HG03139 (cell line): ENCODE results near the gene BCKDHA.
"Not testable (repeated sequence)": the region's sequence is repeated elsewhere in the genome, so short reads cannot be mapped to it uniquely, and the experiment has no call there.

Experiments used
- ATAC-seq: cut with Tn5 transposase; IDR thresholded peaks from one replicate; pipeline ENCODE4 v1.9.1; 2021; ENCODE audit not compliant: unreplicated experiment

Gene BCKDHA

DNA sequence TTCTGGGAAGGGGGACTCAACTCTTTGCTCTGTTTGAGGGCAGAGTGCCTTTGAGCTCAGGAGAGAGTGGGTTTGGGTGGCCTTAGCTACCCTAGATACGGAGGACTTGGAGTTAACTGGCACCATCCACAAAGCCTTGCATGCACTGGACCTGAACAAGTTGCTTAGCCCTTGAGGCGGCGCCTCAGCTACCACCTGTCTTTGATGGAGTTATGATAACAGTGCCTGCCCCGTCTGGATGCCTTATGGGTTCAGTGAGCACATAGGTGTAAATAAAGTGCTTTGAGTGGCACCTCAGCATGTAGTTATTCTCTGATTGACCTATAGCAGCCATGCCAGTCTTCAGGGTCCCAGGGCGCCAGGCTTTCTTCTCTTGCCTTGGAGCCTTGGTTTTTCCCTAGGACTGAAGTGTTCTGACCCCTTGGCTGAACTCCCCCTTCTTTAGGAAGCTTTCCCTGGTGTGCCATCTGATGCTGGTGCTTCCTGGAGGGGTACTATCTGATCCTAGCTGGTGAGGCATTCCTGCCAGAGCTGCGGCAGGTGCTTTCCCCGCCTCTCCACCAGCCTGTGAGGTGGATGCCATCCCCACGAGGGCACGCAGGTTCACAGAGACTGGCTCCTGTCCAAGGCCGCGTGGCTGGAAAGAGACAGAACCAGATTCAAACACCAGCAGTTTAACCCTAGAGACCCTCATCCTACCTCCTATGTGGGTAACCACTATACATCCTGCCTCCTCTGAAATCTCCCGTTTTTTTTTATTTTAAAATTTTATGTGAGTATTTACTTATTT lies 5.8 kb downstream of the BCKDHA start:
- no peak for ATAC-seq

DNA sequence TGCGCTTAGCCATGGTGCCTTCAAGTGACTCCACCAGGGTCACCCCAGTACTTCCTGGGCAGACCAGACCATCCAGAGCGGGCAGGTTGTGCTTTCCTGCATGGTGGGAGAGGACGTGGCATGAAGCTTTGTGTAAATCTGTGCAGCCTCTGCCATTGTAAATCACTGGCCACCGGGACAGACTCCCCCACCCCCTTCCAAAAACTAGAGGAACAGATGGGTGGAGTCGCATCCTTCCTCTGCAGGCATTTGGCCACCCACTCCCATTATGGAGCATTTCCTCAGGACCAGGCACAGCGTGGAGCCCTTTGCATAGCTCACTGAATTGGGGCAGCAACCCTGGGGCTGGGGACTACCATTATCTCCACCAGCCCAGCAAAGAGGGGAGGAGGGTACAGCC lies 8.2 kb downstream of the BCKDHA start:
- ATAC-seq: no peak

DNA sequence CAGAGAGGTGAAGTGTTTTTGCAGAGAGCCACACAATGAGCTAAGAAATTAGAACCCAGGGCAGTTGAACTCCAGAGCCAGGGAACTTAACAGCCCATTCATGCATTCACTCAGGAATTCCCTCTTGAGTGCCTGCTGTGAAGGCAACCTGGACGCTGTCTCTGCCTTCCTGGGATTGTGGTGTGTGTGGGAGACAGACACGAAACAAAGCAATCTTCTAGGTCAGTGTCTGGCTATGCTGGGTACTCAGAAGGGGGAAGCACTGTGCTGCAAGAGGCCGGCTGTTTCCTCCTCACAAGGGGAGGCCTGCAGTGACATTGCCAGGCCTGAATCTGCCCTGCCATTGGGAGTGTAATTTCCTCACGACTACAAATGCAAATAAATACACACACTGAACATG lies 9.7 kb downstream of the BCKDHA start:
- no peak for ATAC-seq

DNA sequence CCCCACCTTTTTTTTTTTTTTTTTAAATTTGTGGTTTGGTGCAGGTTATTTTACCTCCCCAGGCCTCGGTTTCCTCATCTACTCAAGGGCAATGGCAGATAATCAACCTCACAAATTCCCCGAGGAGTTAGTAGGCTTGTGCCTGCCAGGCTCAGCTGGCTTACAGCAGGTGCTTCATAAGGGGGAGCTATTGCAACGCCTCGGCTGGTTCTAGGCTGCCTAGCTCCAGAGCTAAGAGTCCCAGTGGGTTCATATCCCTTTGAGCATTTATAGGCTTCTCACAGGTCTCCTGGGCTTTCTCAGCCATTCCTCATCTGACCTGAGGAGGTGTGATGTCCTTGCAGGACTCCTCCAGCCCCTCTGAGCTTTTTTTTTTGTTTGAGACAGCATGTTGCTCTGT lies 10.6 kb downstream of the BCKDHA start:
- no peak for ATAC-seq

DNA sequence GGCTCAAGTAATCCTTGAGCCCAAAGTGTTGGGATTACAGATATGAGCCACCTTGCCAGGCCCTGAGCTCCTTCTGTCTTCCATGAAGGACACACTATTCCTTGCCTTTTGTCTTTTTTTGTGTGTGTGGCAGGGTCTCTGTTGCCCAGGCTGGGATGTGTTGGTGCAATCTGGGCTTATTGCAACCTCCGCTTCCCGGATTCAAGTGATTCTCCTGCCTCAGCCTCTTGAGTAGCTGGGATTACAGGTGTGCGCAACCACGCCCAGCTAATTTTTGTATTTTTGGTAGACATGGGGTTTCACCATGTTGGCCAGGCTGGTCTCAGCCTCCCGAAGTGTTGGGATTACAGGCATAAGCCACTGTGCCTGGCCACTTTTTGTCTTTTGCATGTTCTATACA lies 11.2 kb downstream of the BCKDHA start:
- not testable (repeated sequence) for ATAC-seq

DNA sequence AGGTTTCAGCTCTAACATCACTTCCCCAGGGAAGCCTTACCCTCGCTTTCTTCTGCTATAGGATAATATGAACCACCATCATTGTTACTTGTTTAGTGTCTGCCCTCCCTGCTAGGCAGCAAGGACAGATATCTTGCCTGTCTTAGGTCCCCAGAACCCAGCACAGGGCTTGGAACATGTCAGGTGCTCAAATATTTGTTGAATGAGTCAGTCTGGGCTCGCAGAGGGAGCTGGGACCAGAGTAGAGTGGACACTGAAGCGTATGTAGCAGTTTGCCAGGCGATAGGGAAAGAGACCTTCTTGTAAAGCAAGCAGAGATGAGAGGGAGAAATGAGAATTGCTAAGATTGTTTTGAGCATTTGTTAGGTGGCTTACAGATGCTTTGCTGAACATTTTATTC lies 11.7 kb downstream of the BCKDHA start:
- ATAC-seq: no peak

DNA sequence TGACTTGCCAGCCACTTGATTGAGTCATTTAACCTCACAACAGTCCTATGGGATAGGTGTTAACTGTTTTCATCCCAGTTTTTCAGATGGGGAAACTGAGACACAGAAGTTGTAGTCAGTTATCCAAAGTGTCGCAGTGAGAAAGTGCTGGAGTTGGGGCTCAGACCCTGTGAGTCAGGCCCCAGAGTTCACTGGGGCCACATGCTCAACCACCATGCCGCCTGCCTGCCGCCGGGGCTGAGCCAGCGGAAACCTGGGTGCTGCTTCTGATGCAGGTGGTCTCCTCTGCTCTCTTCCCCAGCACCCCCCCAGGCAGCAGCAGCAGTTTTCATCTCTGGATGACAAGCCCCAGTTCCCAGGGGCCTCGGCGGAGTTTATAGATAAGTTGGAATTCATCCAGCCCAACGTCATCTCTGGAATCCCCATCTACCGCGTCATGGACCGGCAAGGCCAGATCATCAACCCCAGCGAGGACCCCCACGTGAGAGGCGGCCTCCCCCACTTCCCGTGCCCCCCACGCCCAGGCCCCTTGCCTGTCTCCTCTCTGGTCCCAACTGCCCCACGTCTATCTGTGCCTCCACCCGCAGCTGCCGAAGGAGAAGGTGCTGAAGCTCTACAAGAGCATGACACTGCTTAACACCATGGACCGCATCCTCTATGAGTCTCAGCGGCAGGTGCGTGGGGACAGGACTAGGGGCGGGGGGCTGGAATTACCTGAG lies 12.9 kb downstream of the BCKDHA start:
- ATAC-seq: no peak

DNA sequence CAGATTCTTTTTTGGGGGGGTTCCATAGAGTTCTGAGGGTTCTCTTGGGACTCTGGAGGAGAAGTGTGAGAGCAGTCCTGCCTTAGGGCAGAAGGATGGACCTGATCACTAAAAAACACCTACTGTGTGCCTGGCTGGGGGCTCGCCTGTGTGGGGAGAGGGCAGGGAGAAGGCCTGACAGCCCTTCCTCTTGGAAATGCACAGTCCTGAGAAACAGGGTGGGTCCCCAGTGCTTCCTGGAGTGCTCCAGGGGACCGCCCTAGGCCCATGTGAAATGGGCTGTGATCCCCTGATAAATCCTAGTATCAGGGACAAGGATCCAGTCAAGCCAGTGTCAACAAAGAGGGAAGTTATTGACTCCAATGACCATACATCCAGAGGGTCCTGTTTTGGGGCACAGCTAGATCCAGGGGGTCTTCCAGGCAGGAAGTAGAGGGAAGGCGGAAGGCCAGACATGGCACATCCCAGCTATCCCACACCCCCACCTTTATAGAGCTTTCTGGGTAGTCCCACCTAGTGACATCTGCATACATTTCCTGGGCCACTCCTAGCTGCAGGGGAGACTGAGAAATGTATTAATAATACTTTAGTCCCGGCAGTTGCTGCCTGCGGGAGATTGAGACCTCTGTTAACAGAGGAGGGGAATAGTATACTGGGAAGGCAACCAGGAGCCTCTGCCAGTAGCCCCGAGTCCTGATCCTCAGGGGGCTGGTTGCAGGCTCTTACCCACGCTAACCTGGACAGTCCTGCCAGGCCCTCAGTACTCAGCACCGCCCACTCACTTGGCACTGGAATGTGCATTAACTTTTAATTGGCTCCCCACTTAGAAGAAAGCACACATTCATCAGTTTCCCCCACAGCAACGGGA lies 13.7 kb downstream of the BCKDHA start:
- ATAC-seq: no peak

DNA sequence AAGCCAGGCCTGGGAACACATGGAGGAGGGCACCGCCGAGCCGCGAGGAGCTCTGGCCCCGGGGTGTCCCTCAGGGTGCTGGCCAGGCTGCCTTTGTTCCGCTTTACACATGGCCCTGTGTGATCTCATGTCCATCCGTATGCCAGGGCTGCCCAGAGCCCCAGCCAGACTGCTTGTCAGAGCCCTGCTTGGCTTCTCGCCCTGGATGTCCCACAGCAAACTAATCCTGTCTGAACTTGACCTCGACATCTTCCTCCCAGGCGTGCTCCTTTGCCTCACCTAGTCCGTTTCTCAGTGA lies 14.3 kb downstream of the BCKDHA start:
- ATAC-seq: no peak

DNA sequence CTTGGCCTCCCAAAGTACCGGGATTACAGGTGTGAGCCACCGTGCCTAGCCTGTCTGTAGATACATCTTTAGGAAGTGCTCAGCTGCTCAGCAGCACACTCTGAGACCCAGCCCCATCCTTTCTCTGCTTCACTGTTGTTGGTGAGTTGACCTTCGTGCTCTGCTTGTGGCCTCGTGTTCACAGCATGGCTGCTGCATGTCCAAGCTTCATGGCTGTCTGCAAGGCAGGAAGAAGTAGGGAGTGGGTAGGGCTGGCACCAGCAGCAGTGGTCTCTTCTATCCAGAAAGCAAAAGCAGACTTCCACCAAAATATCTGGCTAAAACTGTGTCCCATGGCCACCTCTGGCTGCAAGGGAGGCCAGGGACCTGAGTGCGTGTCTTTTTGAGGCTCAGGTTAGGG lies 15.3 kb downstream of the BCKDHA start:
- ATAC-seq: no peak

DNA sequence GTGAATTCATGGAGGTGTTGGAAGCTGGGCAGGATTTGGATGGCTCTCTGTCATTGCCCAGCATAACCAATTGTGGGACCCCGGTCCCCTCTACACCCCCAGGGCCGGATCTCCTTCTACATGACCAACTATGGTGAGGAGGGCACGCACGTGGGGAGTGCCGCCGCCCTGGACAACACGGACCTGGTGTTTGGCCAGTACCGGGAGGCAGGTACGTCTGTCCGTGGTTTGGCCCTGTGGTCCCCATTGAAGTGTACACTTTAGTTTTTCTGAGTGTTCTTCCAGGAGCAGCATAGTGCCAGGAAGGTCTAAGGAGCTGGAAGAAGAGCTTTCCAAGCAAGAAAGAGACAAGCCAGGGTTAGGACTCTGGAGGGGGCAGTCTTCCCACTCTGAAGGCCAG lies 16.3 kb downstream of the BCKDHA start:
- no peak for ATAC-seq

DNA sequence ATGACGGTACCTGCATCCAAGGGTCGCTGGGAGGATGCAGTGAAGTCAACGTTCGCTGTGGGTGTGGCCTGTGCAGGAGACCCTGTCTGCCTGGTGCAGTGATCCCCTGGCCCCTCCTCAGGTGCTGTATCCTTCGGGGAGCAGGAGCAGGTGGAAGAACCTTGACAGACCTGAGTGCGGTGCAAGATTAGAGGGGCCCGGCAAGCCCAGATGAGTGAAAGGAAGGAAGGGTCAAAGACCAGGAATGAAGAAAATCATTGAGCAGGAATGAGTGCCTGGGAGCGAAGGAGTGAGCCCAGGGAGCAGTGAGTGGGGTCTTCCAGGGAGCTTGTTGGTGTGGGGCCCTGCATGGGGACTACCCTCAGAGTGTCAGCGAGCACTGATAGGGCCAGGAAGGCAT lies 16.8 kb downstream of the BCKDHA start:
- no peak for ATAC-seq

DNA sequence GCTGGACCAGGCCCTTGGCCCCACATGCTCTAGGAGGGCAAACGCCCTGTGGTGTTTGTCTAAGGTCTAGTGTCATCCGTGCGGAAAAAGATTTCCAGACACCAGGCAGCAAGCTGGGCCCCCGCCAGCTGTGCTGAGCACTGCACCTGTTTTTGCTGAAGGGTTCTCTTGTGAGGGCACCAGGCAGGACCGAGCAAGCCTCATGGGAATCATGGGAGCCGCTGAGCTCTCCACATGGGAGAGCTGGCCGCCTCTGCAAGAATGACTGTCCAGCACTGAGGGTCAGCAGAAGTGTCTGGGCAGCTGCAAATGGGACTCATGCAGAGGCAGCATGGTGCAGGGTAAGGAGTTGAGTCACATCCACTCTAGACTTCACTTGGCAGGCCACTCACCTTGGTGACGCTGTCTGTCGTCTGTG lies 17.5 kb downstream of the BCKDHA start:
- no peak for ATAC-seq

DNA sequence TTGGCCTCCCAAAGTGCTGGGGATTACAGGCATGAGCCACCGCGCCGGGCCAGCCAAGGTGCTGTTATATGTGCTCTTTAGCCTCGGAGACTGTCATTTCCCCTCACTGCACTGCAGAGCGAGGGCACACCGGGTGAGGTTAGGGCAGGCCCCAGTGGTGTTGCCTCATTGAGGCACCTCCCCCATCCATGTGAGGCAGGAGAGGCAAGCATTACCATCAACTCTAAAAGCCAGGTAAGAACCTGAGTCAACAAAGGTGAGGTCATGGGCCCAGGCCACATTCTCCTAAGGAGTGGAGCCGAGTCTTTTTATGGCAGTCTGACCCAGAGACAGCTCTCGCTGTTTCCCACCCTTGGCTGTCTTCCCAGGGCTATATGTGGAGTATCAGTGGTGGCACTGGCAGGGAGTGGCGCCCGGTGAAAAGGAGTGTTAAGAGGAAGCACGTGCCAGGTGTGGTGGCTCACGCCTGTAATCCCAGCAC lies 18.6 kb downstream of the BCKDHA start:
- no peak for ATAC-seq

DNA sequence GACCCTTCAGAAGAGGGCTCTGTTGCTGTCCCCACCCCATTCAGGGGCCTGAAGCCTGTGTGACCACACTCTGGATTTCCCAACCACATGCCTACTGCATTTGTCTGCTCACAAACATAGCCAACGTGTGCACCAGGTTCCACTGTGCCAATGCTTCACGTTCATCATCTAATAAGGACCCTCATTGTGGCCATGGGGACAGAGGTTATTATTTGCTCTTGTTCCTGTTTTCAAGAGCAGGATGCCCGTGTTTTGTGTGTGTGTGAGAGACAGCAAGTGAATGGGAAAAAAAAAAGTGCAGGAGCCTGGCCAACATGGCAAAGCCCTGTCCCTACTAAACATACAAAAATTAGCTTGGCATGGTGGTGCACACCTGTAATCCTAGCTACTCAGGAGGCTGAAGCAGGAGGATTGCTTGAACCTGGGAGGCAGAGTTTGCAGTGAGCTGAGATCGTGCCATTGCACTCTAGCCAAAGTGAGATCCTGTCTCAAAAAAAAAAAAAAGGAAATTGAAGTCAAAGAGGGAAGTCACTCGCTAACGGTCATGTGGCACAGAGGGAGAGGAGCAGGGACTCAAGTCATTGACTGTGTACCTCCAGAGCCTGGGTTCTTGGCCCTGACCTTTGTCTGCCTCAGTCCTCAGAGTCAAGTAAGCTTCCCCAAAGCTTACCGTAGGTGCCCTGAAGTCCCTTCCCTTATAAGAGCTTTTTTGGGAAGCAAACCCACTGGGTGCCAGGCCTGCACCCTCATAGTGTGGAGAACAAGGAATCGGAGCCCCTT lies 22.7 kb downstream of the BCKDHA start:
- ATAC-seq: no peak

DNA sequence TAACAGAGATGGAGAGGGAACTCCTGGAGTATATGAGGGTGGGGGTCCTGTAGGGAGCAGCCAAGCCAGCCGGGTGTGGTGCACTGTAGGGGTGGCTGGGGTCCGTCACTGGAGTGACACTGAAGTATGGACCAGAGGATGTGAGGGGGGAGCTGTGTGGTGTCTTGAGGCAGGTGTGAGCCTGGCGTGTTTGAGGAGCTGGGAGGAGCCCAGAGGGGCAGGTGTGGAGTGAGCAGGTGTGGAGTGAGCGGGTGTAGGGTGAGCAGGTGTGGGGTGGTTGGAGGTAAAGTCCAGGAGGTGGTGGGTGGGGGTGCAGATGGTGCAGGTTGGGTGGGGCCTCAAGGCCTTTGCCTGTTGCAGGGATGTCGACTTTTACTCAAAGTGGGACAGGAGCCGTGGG lies 23.7 kb downstream of the BCKDHA start:
- ATAC-seq: no peak

DNA sequence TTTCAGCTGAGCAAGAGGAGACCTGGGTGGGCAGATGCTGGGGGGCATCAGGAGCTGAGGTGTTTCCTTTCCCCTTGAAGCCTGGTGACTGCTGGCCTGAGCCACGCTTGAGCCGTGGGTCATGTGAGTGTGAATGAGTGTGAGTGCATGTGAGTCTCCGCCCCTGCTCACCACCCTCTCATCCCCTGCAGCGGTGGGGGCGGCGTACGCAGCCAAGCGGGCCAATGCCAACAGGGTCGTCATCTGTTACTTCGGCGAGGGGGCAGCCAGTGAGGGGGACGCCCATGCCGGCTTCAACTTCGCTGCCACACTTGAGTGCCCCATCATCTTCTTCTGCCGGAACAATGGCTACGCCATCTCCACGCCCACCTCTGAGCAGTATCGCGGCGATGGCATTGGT lies 24.4 kb downstream of the BCKDHA start:
- no peak for ATAC-seq

DNA sequence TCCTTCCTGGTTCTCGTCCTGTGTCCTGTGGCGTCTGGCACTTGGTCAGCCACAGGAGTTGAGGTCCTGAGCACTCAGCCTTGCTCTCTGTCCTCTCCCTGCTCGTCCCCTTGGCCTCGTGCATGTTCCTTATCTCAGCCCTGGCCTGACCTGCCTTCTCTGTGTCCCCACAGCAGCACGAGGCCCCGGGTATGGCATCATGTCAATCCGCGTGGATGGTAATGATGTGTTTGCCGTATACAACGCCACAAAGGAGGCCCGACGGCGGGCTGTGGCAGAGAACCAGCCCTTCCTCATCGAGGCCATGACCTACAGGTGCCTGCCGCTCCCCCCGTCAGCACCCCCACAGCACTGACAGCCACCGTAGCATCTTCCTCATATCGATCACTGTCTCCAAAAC lies 24.8 kb downstream of the BCKDHA start:
- no peak for ATAC-seq

DNA sequence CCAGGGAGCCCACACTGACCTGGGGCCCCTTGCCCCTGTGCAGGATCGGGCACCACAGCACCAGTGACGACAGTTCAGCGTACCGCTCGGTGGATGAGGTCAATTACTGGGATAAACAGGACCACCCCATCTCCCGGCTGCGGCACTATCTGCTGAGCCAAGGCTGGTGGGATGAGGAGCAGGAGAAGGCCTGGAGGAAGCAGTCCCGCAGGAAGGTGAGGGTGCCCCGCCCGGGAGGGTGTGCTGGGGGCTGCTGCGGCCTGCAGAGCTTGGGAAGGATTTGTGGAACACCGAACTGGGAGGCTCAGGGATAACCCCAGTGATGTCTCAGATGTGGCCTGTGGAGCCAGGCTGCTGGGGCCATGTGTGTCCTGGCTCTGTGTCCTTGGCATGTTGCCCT lies 25.3 kb downstream of the BCKDHA start:
- no peak for ATAC-seq

DNA sequence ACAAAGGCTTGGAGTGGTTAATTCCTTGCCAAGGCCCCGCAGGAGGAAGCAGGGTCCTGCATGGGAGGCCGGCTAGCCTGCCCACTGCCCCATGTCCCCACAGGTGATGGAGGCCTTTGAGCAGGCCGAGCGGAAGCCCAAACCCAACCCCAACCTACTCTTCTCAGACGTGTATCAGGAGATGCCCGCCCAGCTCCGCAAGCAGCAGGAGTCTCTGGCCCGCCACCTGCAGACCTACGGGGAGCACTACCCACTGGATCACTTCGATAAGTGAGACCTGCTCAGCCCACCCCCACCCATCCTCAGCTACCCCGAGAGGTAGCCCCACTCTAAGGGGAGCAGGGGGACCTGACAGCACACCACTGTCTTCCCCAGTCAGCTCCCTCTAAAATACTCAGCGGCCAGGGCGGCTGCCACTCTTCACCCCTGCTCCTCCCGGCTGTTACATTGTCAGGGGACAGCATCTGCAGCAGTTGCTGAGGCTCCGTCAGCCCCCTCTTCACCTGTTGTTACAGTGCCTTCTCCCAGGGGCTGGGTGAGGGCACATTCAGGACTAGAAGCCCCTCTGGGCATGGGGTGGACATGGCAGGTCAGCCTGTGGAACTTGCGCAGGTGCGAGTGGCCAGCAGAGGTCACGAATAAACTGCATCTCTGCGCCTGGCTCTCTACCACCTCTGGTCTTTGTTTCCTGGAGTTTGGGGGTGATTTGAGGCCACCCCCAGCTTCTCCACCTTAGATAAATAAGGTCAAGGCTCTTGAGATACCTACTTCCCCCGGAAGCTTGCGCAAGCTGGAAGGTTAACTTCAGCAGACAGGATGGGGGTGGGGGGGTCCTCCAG lies 26.9 kb downstream of the BCKDHA start:
- no peak for ATAC-seq
